HG02852 (cell line): ENCODE data around the gene GPR142.

Experiments used
- ATAC-seq: cut with Tn5 transposase; IDR thresholded peaks from one replicate; pipeline ENCODE4 v1.9.1; 2021; ENCODE audit warnings: mild to moderate bottlenecking, moderate library complexity; ENCODE audit not compliant: unreplicated experiment

Gene GPR142

GRCh38 chr17:74367206-74367605 is at the start of gene GPR142:
TSS of gene GPR142 (plus strand) at chr17:74367506. CDS start at chr17:74369541, 2,035 bp downstream.
- no peak for ATAC-seq

GRCh38 chr17:74318391-74318790 is 48.9 kb upstream of the GPR142 start:
- no peak for ATAC-seq

GRCh38 chr17:74324521-74324920 is 42.8 kb upstream of the GPR142 start:
- no peak for ATAC-seq

GRCh38 chr17:74325376-74325742 is 41.9 kb upstream of the GPR142 start:
- ATAC-seq: no peak

- no peak for ATAC-seq
These were observed 41.4 kb upstream of the GPR142 start, which contains the start of gene KIF19 for GRCh38 chr17:74325743-74326379. TSS of gene KIF19 (plus strand) at chr17:74326226. CDS start at chr17:74326350, 124 bp downstream.

GRCh38 chr17:74326506-74326905 is 40.8 kb upstream of the GPR142 start:
- ATAC-seq: no peak

- no peak for ATAC-seq
These were observed 38.8 kb upstream of the GPR142 start for GRCh38 chr17:74328487-74328886.

- no peak for ATAC-seq
These were observed 37.9 kb upstream of the GPR142 start for GRCh38 chr17:74329378-74329777.

GRCh38 chr17:74330446-74330845 is 36.9 kb upstream of the GPR142 start:
- ATAC-seq: no peak

- no peak for ATAC-seq
These were observed 35.2 kb upstream of the GPR142 start for GRCh38 chr17:74332017-74332650.

- ATAC-seq: no peak
These were observed 34.5 kb upstream of the GPR142 start for GRCh38 chr17:74332763-74333283.

GRCh38 chr17:74334393-74335039 is 32.8 kb upstream of the GPR142 start:
- ATAC-seq: no peak

- no peak for ATAC-seq
These were observed 31.7 kb upstream of the GPR142 start for GRCh38 chr17:74335529-74336062.

- ATAC-seq: no peak
These were observed 31.0 kb upstream of the GPR142 start for GRCh38 chr17:74336307-74336706.

- no peak for ATAC-seq
These were observed 29.3 kb upstream of the GPR142 start for GRCh38 chr17:74337834-74338500.

- no peak for ATAC-seq
These were observed 27.6 kb upstream of the GPR142 start for GRCh38 chr17:74339537-74340195.

- ATAC-seq: no peak
These were observed 26.8 kb upstream of the GPR142 start for GRCh38 chr17:74340470-74341023.

GRCh38 chr17:74342224-74342623 is 25.1 kb upstream of the GPR142 start:
- no peak for ATAC-seq

GRCh38 chr17:74343121-74343520 is 24.2 kb upstream of the GPR142 start:
- ATAC-seq: no peak
